ENCODE measurements around the gene TMEM126B. TPM values are rescaled to one million over a fixed set of nuclear protein-coding genes. Genes with fewer than 3 reads are reported as not detected.

The TMEM126B gene
- total and polyA plus RNA-seq, 2 donors (not counting 3 experiments of a cell fraction or from before 2014, with no cell fraction given): 51.2 to 53.7 TPM

DNA sequence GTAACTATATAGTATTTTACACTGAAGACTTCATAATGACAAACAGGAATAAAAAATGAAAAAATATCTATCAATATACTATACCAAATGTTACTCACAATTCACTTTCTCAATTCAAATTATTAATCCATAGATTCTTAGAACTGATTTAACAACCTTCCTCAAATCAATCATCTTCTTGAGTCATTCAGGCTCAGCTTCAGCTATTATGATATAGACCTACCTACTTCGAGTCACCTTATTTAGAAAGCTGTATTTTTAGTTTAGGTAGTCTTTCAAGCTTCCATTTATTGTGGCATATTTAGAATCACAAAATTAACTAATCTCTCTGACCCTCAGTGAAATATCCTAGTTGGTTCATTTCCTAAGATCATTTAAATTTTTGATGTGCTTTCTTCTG lies 28.4 kb downstream of the TMEM126B start:
- Histone ChIP-seq H3K9me1 (replicated peaks; ENCODE audit: control insufficient read depth, extremely low read depth, insufficient read depth, low read length) (no peaks in the 10 kb centered on the region), H3K79me2 (ENCODE audit: control insufficient read depth, insufficient read depth, low read length) (peaks cover 48% of the 10 kb centered on the region), H3K4me1 (ENCODE audit: control insufficient read depth, extremely low read depth, insufficient read depth, low read length) (peaks cover 28% of the 10 kb centered on the region), H3K4me2 (ENCODE audit: insufficient read depth, low read length) (no peak overlapping the region), H3K4me3 (replicated peaks in 1 of 3; ENCODE audit: insufficient read depth in 1 of 3, low read depth in 1 of 3, low read length in 3 of 3) (no peak overlapping the region), H3K9me3 (replicated peaks; ENCODE audit: control insufficient read depth, insufficient read depth, low read length) (no peaks in the 10 kb centered on the region), H2AFZ (ENCODE audit: low read depth, low read length) (no peak overlapping the region), H3K9ac (replicated peaks; ENCODE audit: extremely low read depth, insufficient read depth, low read length) (no peak overlapping the region), H4K20me1 (replicated peaks; ENCODE audit: control insufficient read depth, extremely low read depth, insufficient read depth, low read length) (peaks cover 12% of the 10 kb centered on the region), H3K27ac (ENCODE audit: insufficient read depth, low read depth, low read length) (no peak overlapping the region), H3K36me3 (ENCODE audit: control insufficient read depth in 2 of 2, extremely low read depth in 1 of 2, insufficient read depth in 2 of 2, low read length in 2 of 2) (peaks cover 0 to 18% of the 10 kb centered on the region in 2 experiments), H3K27me3 (ENCODE audit: control insufficient read depth in 2 of 2, insufficient read depth in 2 of 2, low read length in 2 of 2) (no peaks in the 10 kb centered on the region)
- no peak for DNase-seq (ENCODE audit: low read depth, low spot score)
- no peak for FAIRE-seq
- dilution Hi-C loops (cut with MboI; ENCODE audit: extremely low pct_ligation_motif_present, low sequenced_read_pairs) (no loop called here), intact Hi-C loops (cut with micrococcal nuclease) (no loop called here)
- CTCF ChIA-PET: no interaction called here
- TF ChIP-seq POLR2A (IDR thresholded peaks at IDR 0.05; ENCODE audit: low read depth, low read length): no peak
- TF ChIP-seq MYC (IDR thresholded peaks at IDR 0.05; ENCODE audit: low read depth, low read length): no peak
- no peak for TF ChIP-seq GATA2 (IDR thresholded peaks at IDR 0.05; ENCODE audit: insufficient read depth, insufficient read length, low read depth, low read length)
- TF ChIP-seq, protein P1, sequence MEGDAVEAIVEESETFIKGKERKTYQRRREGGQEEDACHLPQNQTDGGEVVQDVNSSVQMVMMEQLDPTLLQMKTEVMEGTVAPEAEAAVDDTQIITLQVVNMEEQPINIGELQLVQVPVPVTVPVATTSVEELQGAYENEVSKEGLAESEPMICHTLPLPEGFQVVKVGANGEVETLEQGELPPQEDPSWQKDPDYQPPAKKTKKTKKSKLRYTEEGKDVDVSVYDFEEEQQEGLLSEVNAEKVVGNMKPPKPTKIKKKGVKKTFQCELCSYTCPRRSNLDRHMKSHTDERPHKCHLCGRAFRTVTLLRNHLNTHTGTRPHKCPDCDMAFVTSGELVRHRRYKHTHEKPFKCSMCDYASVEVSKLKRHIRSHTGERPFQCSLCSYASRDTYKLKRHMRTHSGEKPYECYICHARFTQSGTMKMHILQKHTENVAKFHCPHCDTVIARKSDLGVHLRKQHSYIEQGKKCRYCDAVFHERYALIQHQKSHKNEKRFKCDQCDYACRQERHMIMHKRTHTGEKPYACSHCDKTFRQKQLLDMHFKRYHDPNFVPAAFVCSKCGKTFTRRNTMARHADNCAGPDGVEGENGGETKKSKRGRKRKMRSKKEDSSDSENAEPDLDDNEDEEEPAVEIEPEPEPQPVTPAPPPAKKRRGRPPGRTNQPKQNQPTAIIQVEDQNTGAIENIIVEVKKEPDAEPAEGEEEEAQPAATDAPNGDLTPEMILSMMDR (IDR thresholded peaks at IDR 0.05; ENCODE audit: extremely low read depth in 1 of 2, insufficient read depth in 1 of 2, low read depth in 1 of 2, low read length in 2 of 2): no peak
- TF ChIP-seq POLR2AphosphoS5 (IDR thresholded peaks at IDR 0.05; ENCODE audit: insufficient read depth, low read depth, low read length): no peak
- TF ChIP-seq JUN (IDR thresholded peaks at IDR 0.05; ENCODE audit: borderline replicate concordance, insufficient read depth, insufficient read length, low read depth): no peak
- TF ChIP-seq MAX (IDR thresholded peaks at IDR 0.05; ENCODE audit: insufficient read depth, insufficient read length): no peak
- no peak for TF ChIP-seq EZH2 (IDR thresholded peaks at IDR 0.05; ENCODE audit: borderline replicate concordance, low read depth, low read length, severe bottlenecking)
- TF ChIP-seq FOS (IDR thresholded peaks at IDR 0.05; ENCODE audit: borderline replicate concordance, insufficient read depth, low read length): no peak
- no TSS peak for BruUV-seq (replicated peaks)
- POLR2A ChIA-PET: interaction anchor here (1.1 kb wide), 1 partner anchor 9 kb away, joined by 3 read pairs; the partner anchor contains the start of gene TMEM126A

Measured in endothelial cell of umbilical vein (primary cell).